Mesendoderm (in vitro differentiated cells): ENCODE results near the gene TYW3. TPM values are rescaled to one million over a fixed set of nuclear protein-coding genes. Genes with fewer than 3 reads are reported as not detected.
A peak's percentile ranks its signal among the peaks of the same experiment; 100 is the strongest.

Source experiments
- DNase-seq: peaks from one replicate; pipeline ENCODE4 v3.0.0; 2013
- H2AK5ac ChIP-seq: 2 replicates; pipeline ENCODE4 v1.6.1; 2013; ENCODE audit warnings: low read length, inconsistent platforms
- H2BK120ac ChIP-seq: 2 replicates; pipeline ENCODE4 v1.6.1; 2013; ENCODE audit warnings: low read depth, mild to moderate bottlenecking, low read length, moderate library complexity, mixed read lengths
- H2BK15ac ChIP-seq: replicated peaks from 2 replicates; pipeline ENCODE4 v1.6.1; 2013; ENCODE audit warnings: low read depth, mild to moderate bottlenecking, moderate library complexity
- H2BK5ac ChIP-seq: 2 replicates; pipeline ENCODE4 v1.6.1; 2013; ENCODE audit warnings: low read length, inconsistent platforms
- H3K18ac ChIP-seq: 2 replicates; pipeline ENCODE4 v1.6.1; 2013; ENCODE audit warnings: mild to moderate bottlenecking, low read length, mixed read lengths
- H3K23ac ChIP-seq: one replicate; pipeline ENCODE4 v1.6.1; 2013; ENCODE audit warnings: low read length
- H3K27ac ChIP-seq: 2 replicates; pipeline ENCODE4 v1.5.1; 2013; ENCODE audit warnings: low read depth, mild to moderate bottlenecking, inconsistent platforms, low read length, moderate library complexity
- H3K27me3 ChIP-seq: 2 replicates; pipeline ENCODE4 v1.6.1; 2013; ENCODE audit warnings: low read length, control low read depth, mild to moderate bottlenecking, inconsistent platforms; ENCODE audit not compliant: insufficient read depth, poor library complexity
- H3K36me3 ChIP-seq: 2 replicates; pipeline ENCODE4 v1.6.1; 2013; ENCODE audit warnings: low read length, inconsistent platforms; ENCODE audit not compliant: control insufficient read depth, insufficient read depth
- H3K4ac ChIP-seq: one replicate; pipeline ENCODE4 v1.6.1; 2013; ENCODE audit warnings: low read depth, mild to moderate bottlenecking, low read length, moderate library complexity
- H3K4me1 ChIP-seq: 2 replicates; pipeline ENCODE4 v1.6.1; 2013; ENCODE audit warnings: low read depth, low read length, inconsistent platforms; ENCODE audit not compliant: control insufficient read depth
- H3K4me2 ChIP-seq: 2 replicates; pipeline ENCODE4 v1.6.1; 2013; ENCODE audit warnings: low read length
- H3K4me3 ChIP-seq: 2 replicates; pipeline ENCODE4 v1.5.1; 2013; ENCODE audit warnings: mild to moderate bottlenecking, low read length
- H3K56ac ChIP-seq: one replicate; pipeline ENCODE4 v1.6.1; 2013; ENCODE audit warnings: low read length
- H3K79me1 ChIP-seq: 2 replicates; pipeline ENCODE4 v1.6.1; 2013; ENCODE audit warnings: low read length, inconsistent platforms
- H3K79me2 ChIP-seq: 2 replicates; pipeline ENCODE4 v1.6.1; 2013; ENCODE audit warnings: mild to moderate bottlenecking, low read length; ENCODE audit not compliant: control insufficient read depth, insufficient read depth
- H3K9ac ChIP-seq: 2 replicates; pipeline ENCODE4 v1.6.1; 2013; ENCODE audit warnings: low read length, inconsistent platforms
- H4K5ac ChIP-seq: one replicate; pipeline ENCODE4 v1.6.1; 2013; ENCODE audit warnings: low read length
- H4K8ac ChIP-seq: one replicate; pipeline ENCODE4 v1.6.1; 2013; ENCODE audit warnings: low read depth, mild to moderate bottlenecking, control low read depth, low read length, moderate library complexity
- WGBS: extraction: QIAGEN DNeasy Blood & Tissue Kit; methylation state at CpG from one replicate; pipeline ENCODE4 v1.1.7; 2013; ENCODE audit warnings: low lambda C conversion rate, missing lambda C conversion rate; ENCODE audit not compliant: insufficient coverage; ENCODE audit errors: extremely low coverage; 5-methylcytosine and 5-hydroxymethylcytosine counted together
- polyA plus RNA-seq, 2 experiments: library from polyadenylated mRNA; stranded (reverse); fragments of 200-250 nt; gene quantifications; one replicate each; pipeline ENCODE4 v1.2.3, GENCODE V29; 2013

TYW3 gene, protein sequence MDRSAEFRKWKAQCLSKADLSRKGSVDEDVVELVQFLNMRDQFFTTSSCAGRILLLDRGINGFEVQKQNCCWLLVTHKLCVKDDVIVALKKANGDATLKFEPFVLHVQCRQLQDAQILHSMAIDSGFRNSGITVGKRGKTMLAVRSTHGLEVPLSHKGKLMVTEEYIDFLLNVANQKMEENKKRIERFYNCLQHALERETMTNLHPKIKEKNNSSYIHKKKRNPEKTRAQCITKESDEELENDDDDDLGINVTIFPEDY
- 53.5 TPM for polyA plus RNA-seq (2013, experiment 1 of 2)
- 51.6 TPM for polyA plus RNA-seq (2013, experiment 2 of 2)

GRCh38 chr1:74732960-74733603, at the start of gene TYW3, which contains the start of gene CRYZ:
TSS of gene TYW3 (plus strand) at chr1:74733152. CDS start at chr1:74733245, 93 bp downstream.
TSS of gene CRYZ (minus strand) at chr1:74733050. CDS start at chr1:74724821, 8,229 bp downstream.
- H3K79me2 ChIP-seq, result peaks cover 7% of the 10 kb centered on the region
- peak within 1 kb of the TSS; percentile 51 for H4K5ac ChIP-seq
- H3K56ac ChIP-seq, result peak within 1 kb of the TSS; percentile 96
- no peak within 1 kb of the TSS for H3K23ac ChIP-seq
- H3K4ac ChIP-seq, result peak within 1 kb of the TSS; percentile 79
- H3K4me2 ChIP-seq, result peak within 1 kb of the TSS; percentile 56
- no peak within 1 kb of the TSS for H4K8ac ChIP-seq
- peak within 1 kb of the TSS; percentile 97 for H3K18ac ChIP-seq
- no peaks in the 10 kb centered on the region for H3K36me3 ChIP-seq
- peak within 1 kb of the TSS; percentile 90 for H3K27ac ChIP-seq
- no peak within 1 kb of the TSS for H2AK5ac ChIP-seq
- H2BK120ac ChIP-seq, result no peak within 1 kb of the TSS
- peaks cover 1% of the 10 kb centered on the region for H3K4me1 ChIP-seq
- peak within 1 kb of the TSS; percentile 86 for H3K4me3 ChIP-seq
- H3K9ac ChIP-seq, result peak within 1 kb of the TSS; percentile 91
- peak; percentile 96 for DNase-seq
- H2BK15ac ChIP-seq, result no peak within 1 kb of the TSS
- no CpG with 5 or more reads among the region's 30 CpGs for WGBS
- peak within 1 kb of the TSS; percentile 57 for H2BK5ac ChIP-seq
- no peaks in the 10 kb centered on the region for H3K27me3 ChIP-seq
- H3K79me1 ChIP-seq, result no peaks in the 10 kb centered on the region

- Histone ChIP-seq H3K79me2 (no peaks in the 10 kb centered on the region), H3K27ac (no peak overlapping the region), H4K8ac (no peak overlapping the region), H3K56ac (no peak overlapping the region), H3K4me1 (no peaks in the 10 kb centered on the region), H2BK15ac (no peak overlapping the region), H2BK5ac (no peak overlapping the region), H3K23ac (no peak overlapping the region), H3K36me3 (no peaks in the 10 kb centered on the region), H2AK5ac (no peak overlapping the region), H3K79me1 (no peaks in the 10 kb centered on the region), H3K4ac (no peak overlapping the region), H3K18ac (no peak overlapping the region), H4K5ac (no peak overlapping the region), H3K4me2 (no peak overlapping the region), H3K27me3 (no peaks in the 10 kb centered on the region), H3K4me3 (no peak overlapping the region), H3K9ac (no peak overlapping the region), H2BK120ac (no peak overlapping the region)
- DNase-seq, result no peak
Observed at GRCh38 chr1:74683656-74684055, 49.3 kb upstream of the TYW3 start.

DNA sequence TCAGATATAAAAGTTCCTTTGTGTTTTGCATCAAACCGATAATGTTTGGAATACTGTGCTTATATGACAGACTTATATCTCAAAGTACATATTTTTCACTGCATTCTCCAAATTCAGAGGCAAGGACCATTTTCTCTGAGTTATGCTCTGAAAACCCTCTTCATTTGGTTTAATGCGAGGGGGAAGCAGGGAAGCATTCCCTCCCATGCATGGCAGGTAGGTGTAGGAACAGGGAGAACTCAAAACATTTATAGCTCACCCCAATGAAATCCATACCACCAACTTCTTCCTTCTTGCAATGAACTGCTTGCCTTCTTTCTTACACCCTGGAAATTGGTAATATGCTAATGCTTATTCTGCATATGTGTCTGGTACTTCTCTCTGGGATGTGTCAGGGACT, 48.7 kb upstream of the TYW3 start:
- no peak overlapping the region for H2AK5ac ChIP-seq
- no peaks in the 10 kb centered on the region for H3K4me1 ChIP-seq
- H4K8ac ChIP-seq, result no peak overlapping the region
- no peaks in the 10 kb centered on the region for H3K27me3 ChIP-seq
- DNase-seq, result no peak
- H3K27ac ChIP-seq, result no peak overlapping the region
- no peaks in the 10 kb centered on the region for H3K79me1 ChIP-seq
- no peak overlapping the region for H2BK15ac ChIP-seq
- no CpG with 5 or more reads among the region's 2 CpGs for WGBS
- H3K18ac ChIP-seq, result no peak overlapping the region
- no peak overlapping the region for H3K4me2 ChIP-seq
- no peak overlapping the region for H3K56ac ChIP-seq
- no peak overlapping the region for H3K9ac ChIP-seq
- no peak overlapping the region for H2BK5ac ChIP-seq
- no peak overlapping the region for H3K23ac ChIP-seq
- H3K36me3 ChIP-seq, result no peaks in the 10 kb centered on the region
- H4K5ac ChIP-seq, result no peak overlapping the region
- no peak overlapping the region for H3K4ac ChIP-seq
- H3K79me2 ChIP-seq, result no peaks in the 10 kb centered on the region
- no peak overlapping the region for H2BK120ac ChIP-seq
- H3K4me3 ChIP-seq, result no peak overlapping the region

DNA sequence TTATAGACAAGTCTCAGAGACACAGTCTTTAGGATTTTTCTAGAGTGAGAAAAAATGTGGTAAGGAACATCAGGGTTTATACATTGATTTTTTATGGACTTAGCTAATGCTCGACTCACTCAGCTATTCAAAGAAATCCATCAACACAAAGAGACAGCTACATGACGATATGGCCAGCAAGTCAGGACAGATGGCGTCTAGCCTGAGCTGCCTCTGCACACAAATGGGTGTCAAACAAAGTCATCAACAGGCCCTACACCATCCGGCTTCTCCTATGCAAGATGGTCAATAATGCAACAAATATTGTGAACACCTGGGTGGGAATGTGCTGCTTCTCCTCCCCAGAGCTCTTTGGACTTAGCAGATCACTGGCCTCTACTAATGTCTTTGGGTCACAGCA, 46.0 kb upstream of the TYW3 start:
- Histone ChIP-seq H3K18ac (no peak overlapping the region), H3K9ac (no peak overlapping the region), H3K79me1 (no peaks in the 10 kb centered on the region), H2BK15ac (no peak overlapping the region), H3K4me3 (no peak overlapping the region), H3K27ac (no peak overlapping the region), H3K4me2 (no peak overlapping the region), H3K27me3 (no peaks in the 10 kb centered on the region), H2BK120ac (no peak overlapping the region), H3K4me1 (no peaks in the 10 kb centered on the region), H3K23ac (no peak overlapping the region), H3K56ac (no peak overlapping the region), H4K8ac (peak overlapping the region; percentile 6), H4K5ac (no peak overlapping the region), H2BK5ac (no peak overlapping the region), H3K4ac (no peak overlapping the region), H2AK5ac (no peak overlapping the region), H3K79me2 (no peaks in the 10 kb centered on the region), H3K36me3 (no peaks in the 10 kb centered on the region)
- DNase-seq, result no peak
- WGBS, result no CpG with 5 or more reads among the region's 4 CpGs

DNA sequence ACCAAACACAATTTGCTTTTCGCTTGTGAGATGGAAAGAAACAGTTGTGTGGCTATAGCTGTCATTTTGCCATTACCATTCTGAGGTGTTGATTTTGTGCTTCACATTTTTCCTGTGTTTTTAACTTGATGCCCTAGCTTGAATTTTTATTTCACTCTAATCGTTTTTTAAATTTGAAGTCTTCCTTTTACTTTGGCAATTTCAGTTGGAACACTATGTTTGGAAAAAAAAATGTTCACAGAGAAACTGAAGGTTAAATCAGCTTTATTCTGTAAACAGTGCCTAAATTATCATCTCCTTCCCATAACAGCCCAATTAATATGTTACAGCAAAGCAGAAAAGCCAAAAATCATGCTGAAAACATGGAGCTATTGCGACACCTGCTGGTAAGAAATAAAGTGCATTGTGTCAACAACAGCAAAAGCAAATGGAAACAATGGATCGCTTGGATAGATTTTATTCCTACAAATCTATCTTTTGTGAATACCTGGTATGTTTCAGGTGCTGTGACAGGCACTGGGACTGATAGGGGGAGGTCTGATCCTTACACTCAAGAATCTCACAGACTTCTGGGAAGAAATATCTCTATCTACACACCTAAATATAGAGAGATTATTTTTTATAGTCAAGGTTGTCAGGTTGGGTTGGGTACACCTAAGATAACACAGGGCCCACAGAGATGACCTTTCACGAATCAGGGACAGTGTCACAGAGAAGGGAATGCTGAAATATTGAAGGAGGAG, 43.2 kb upstream of the TYW3 start:
- H3K4me1 ChIP-seq, result no peaks in the 10 kb centered on the region
- no peaks in the 10 kb centered on the region for H3K79me1 ChIP-seq
- no peaks in the 10 kb centered on the region for H3K36me3 ChIP-seq
- no peak overlapping the region for H3K4ac ChIP-seq
- no peaks in the 10 kb centered on the region for H3K27me3 ChIP-seq
- H3K27ac ChIP-seq, result no peak overlapping the region
- peak; percentile 70 for DNase-seq
- no peak overlapping the region for H3K4me3 ChIP-seq
- H3K79me2 ChIP-seq, result no peaks in the 10 kb centered on the region
- H2AK5ac ChIP-seq, result no peak overlapping the region
- H2BK120ac ChIP-seq, result no peak overlapping the region
- no peak overlapping the region for H3K23ac ChIP-seq
- no peak overlapping the region for H3K4me2 ChIP-seq
- no CpG with 5 or more reads among the region's 5 CpGs for WGBS
- H4K5ac ChIP-seq, result no peak overlapping the region
- no peak overlapping the region for H3K9ac ChIP-seq
- H4K8ac ChIP-seq, result no peak overlapping the region
- H3K56ac ChIP-seq, result no peak overlapping the region
- H2BK5ac ChIP-seq, result no peak overlapping the region
- H3K18ac ChIP-seq, result no peak overlapping the region
- no peak overlapping the region for H2BK15ac ChIP-seq
